ENCODE data around the gene TNXB.
"Not testable (repeated sequence)": the region's sequence is repeated elsewhere in the genome, so short reads cannot be mapped to it uniquely, and the experiment has no call there.

The TNXB gene

GRCh38 chr6:31996385-31996784, 112.8 kb downstream of the TNXB start:
- not testable (repeated sequence) for DNase-seq

GRCh38 chr6:31994421-31994820, 114.7 kb downstream of the TNXB start:
- not testable (repeated sequence) for DNase-seq

Measured in stimulated activated CD4-positive, alpha-beta T cell treated with anti-CD3 and anti-CD28 coated beads, Interleukin-15, amount 100 ng/mL, for 24 hours (primary cell).